IMR-90 (cell line): ENCODE results near the gene GPR158. TPM values are rescaled to one million over a fixed set of nuclear protein-coding genes. Genes with fewer than 3 reads are reported as not detected.

Source experiments
- ATAC-seq: fragments of 200-7000 bp; cut with Tn5 transposase; 2 replicates; pipeline ENCODE4 v1.9.1; 2020; ENCODE audit warnings: low read depth, mild to moderate bottlenecking, moderate library complexity
- BruUV-seq: library from RNA; stranded (reverse); fragments of 400-500 nt; replicated peaks from 2 replicates; lab custom pipeline; 2021; lab: Mats Ljungman, UMichigan
- CTCF ChIA-PET: fragments of 300-600 bp; formaldehyde crosslinking; extraction: SDS; loops from one replicate; lab custom pipeline; 2021; ENCODE audit warnings: antibody characterized with exemption; lab: Yijun Ruan, JAX
- POLR2A ChIA-PET: fragments of 300-600 bp; sonication (Branson Sonifier 250); formaldehyde crosslinking; loops from one replicate; lab custom pipeline; 2022; ENCODE audit warnings: antibody characterized with exemption; ENCODE audit not compliant: unreplicated experiment; lab: Charles Lee
- DNase-seq: peaks from one replicate; pipeline ENCODE4 v3.0.0; 2013
- H2AFZ ChIP-seq: replicated peaks from 2 replicates; pipeline ENCODE3; 2013; ENCODE audit warnings: low read length, mild to moderate bottlenecking; ENCODE audit not compliant: poor library complexity
- H2AK5ac ChIP-seq: 2 replicates; pipeline ENCODE4 v1.6.1; 2013; ENCODE audit warnings: low read depth, low read length, inconsistent platforms
- H2AK9ac ChIP-seq: replicated peaks from 2 replicates; pipeline ENCODE3; 2013; ENCODE audit warnings: mild to moderate bottlenecking, low read depth, low read length, moderate library complexity; ENCODE audit not compliant: poor library complexity
- H2BK120ac ChIP-seq: 2 replicates; pipeline ENCODE4 v1.6.1; 2013; ENCODE audit warnings: low read depth, low read length, inconsistent platforms
- H2BK15ac ChIP-seq: 3 replicates; pipeline ENCODE4 v1.6.1; 2013; ENCODE audit warnings: low read depth, low read length, inconsistent platforms
- H2BK20ac ChIP-seq: 2 replicates; pipeline ENCODE4 v1.6.1; 2013; ENCODE audit warnings: low read depth, mild to moderate bottlenecking, inconsistent platforms, low read length, moderate library complexity
- H2BK5ac ChIP-seq: 2 replicates; pipeline ENCODE4 v1.6.1; 2013; ENCODE audit warnings: mild to moderate bottlenecking, low read depth, low read length, inconsistent platforms; ENCODE audit not compliant: poor library complexity, severe bottlenecking
- H3K14ac ChIP-seq: replicated peaks from 2 replicates; pipeline ENCODE4 v1.6.1; 2013; ENCODE audit warnings: low read depth, low read length, inconsistent platforms
- H3K18ac ChIP-seq: 2 replicates; pipeline ENCODE4 v1.6.1; 2013; ENCODE audit warnings: low read depth, low read length, control low read depth
- H3K23ac ChIP-seq: 2 replicates; pipeline ENCODE4 v1.6.1; 2013; ENCODE audit warnings: low read depth, low read length, inconsistent platforms
- H3K27ac ChIP-seq: 2 replicates; pipeline ENCODE4 v1.5.1; 2013; ENCODE audit warnings: mild to moderate bottlenecking, control low read depth, low read length; ENCODE audit not compliant: insufficient read depth
- H3K27me3 ChIP-seq: 2 replicates; pipeline ENCODE4 v1.6.1; 2013; ENCODE audit warnings: low read length; ENCODE audit not compliant: control insufficient read depth, insufficient read depth
- H3K36me3 ChIP-seq: 2 replicates; pipeline ENCODE4 v1.6.1; 2013; ENCODE audit warnings: low read length, mixed read lengths; ENCODE audit not compliant: control insufficient read depth, insufficient read depth
- H3K4ac ChIP-seq: 2 replicates; pipeline ENCODE4 v1.6.1; 2013; ENCODE audit warnings: low read depth, low read length, inconsistent platforms
- H3K4me1 ChIP-seq: 2 replicates; pipeline ENCODE4 v1.6.1; 2013; ENCODE audit warnings: low read length, mixed read lengths; ENCODE audit not compliant: control insufficient read depth, insufficient read depth
- H3K4me2 ChIP-seq: 2 replicates; pipeline ENCODE4 v1.6.1; 2013; ENCODE audit warnings: low read depth, mild to moderate bottlenecking, control low read depth, low read length, moderate library complexity
- H3K4me3 ChIP-seq: 2 replicates; pipeline ENCODE4 v1.5.1; 2013; ENCODE audit warnings: low read depth, mild to moderate bottlenecking, control low read depth, low read length, moderate library complexity; ENCODE audit not compliant: insufficient read depth
- H3K56ac ChIP-seq: 2 replicates; pipeline ENCODE4 v1.6.1; 2013; ENCODE audit warnings: low read length, inconsistent platforms; ENCODE audit not compliant: insufficient read depth; ENCODE audit errors: extremely low read depth
- H3K79me1 ChIP-seq, 2 experiments: 2 replicates each; pipeline ENCODE4 v1.6.1; 2013; ENCODE audit warnings: low read length in 2 of 2, inconsistent platforms in 1 of 2, low read depth in 1 of 2
- H3K9ac ChIP-seq: 2 replicates; pipeline ENCODE4 v1.6.1; 2013; ENCODE audit warnings: low read depth, low read length, control low read depth
- H3K9me1 ChIP-seq: 2 replicates; pipeline ENCODE4 v1.6.1; 2013; ENCODE audit warnings: low read length, inconsistent platforms; ENCODE audit not compliant: insufficient read depth
- H3K9me3 ChIP-seq: 2 replicates; pipeline ENCODE4 v1.6.1; 2013; ENCODE audit warnings: low read length; ENCODE audit not compliant: control insufficient read depth, insufficient read depth
- H4K20me1 ChIP-seq: 2 replicates; pipeline ENCODE4 v1.6.1; 2013; ENCODE audit warnings: low read length, inconsistent platforms; ENCODE audit not compliant: insufficient read depth
- H4K5ac ChIP-seq: 2 replicates; pipeline ENCODE4 v1.6.1; 2013; ENCODE audit warnings: mild to moderate bottlenecking, low read depth, low read length, control low read depth
- H4K8ac ChIP-seq, 2 experiments: 2 replicates each; pipeline ENCODE4 v1.6.1; 2013; ENCODE audit warnings: low read depth in 2 of 2, low read length in 2 of 2, control low read depth in 1 of 2, inconsistent platforms in 1 of 2
- H4K91ac ChIP-seq: 2 replicates; pipeline ENCODE4 v1.6.1; 2013; ENCODE audit warnings: low read depth, low read length, inconsistent platforms; ENCODE audit not compliant: insufficient read depth
- BHLHE40 ChIP-seq: fragments of 150-350 bp; IDR thresholded peaks from 2 replicates; pipeline ENCODE4 v1.6.1; 2016; ENCODE audit warnings: mild to moderate bottlenecking, low read depth, low read length
- CEBPB ChIP-seq: IDR thresholded peaks from 2 replicates; pipeline ENCODE4 v1.6.1; 2012; ENCODE audit warnings: low read depth, low read length, improper control_type of control experiment
- CHD1 ChIP-seq: IDR thresholded peaks from 2 replicates; pipeline ENCODE4 v1.6.1; 2012; ENCODE audit warnings: low read depth, low read length, improper control_type of control experiment
- ELK1 ChIP-seq: fragments of 150-350 bp; IDR thresholded peaks from 2 replicates; pipeline ENCODE4 v1.6.1; 2016; ENCODE audit warnings: low read depth, mild to moderate bottlenecking, low read length, moderate library complexity, borderline replicate concordance
- FOS ChIP-seq: fragments of 150-350 bp; IDR thresholded peaks from 2 replicates; pipeline ENCODE4 v1.6.1; 2016; ENCODE audit warnings: low read depth, low read length
- MAFK ChIP-seq: IDR thresholded peaks from 2 replicates; pipeline ENCODE4 v1.6.1; 2012; ENCODE audit warnings: low read depth, low read length, improper control_type of control experiment
- MAZ ChIP-seq: IDR thresholded peaks from 2 replicates; pipeline ENCODE4 v1.6.1; 2012; ENCODE audit warnings: low read depth, mild to moderate bottlenecking, low read length, improper control_type of control experiment, moderate library complexity, borderline replicate concordance
- MXI1 ChIP-seq: IDR thresholded peaks from 2 replicates; pipeline ENCODE4 v1.6.1; 2012; ENCODE audit warnings: low read depth, mild to moderate bottlenecking, low read length, moderate library complexity, borderline replicate concordance
- NFE2L2 ChIP-seq: fragments of 150-350 bp; IDR thresholded peaks from 2 replicates; pipeline ENCODE4 v1.6.1; 2016; ENCODE audit warnings: low read depth, mild to moderate bottlenecking, low read length
- POLR2A ChIP-seq: IDR thresholded peaks from 2 replicates; pipeline ENCODE4 v1.6.1; 2012; ENCODE audit warnings: mild to moderate bottlenecking, low read depth, low read length
- RAD21 ChIP-seq: IDR thresholded peaks from 2 replicates; pipeline ENCODE4 v1.6.1; 2012; ENCODE audit warnings: low read length, improper control_type of control experiment
- RCOR1 ChIP-seq: IDR thresholded peaks from 2 replicates; pipeline ENCODE4 v1.6.1; 2012; ENCODE audit warnings: mild to moderate bottlenecking, low read length, improper control_type of control experiment; ENCODE audit not compliant: insufficient replicate concordance
- RFX5 ChIP-seq: IDR thresholded peaks from 2 replicates; pipeline ENCODE4 v1.8.0; 2012; ENCODE audit warnings: low read depth, mild to moderate bottlenecking, low read length, moderate library complexity
- SMC3 ChIP-seq: fragments of 150-350 bp; IDR thresholded peaks from 2 replicates; pipeline ENCODE4 v1.6.1; 2016; ENCODE audit warnings: low read depth, mild to moderate bottlenecking, antibody characterized with exemption, low read length, moderate library complexity
- WGBS, 2 experiments: methylation state at CpG; one replicate each; pipeline versions ENCODE4 v1.1.5 to v1.1.7; 2013; ENCODE audit warnings: missing lambda C conversion rate in 2 of 2; ENCODE audit not compliant: insufficient read length in 1 of 2; ENCODE audit errors: extremely low coverage in 2 of 2; 5-methylcytosine and 5-hydroxymethylcytosine counted together
- dilution Hi-C: fragments of 300-500 bp; cut with HindIII; formaldehyde crosslinking; loops from one replicate; pipeline ENCODE4 v1.14.3; 2018; ENCODE audit warnings: low sequenced_read_pairs; ENCODE audit not compliant: unreplicated experiment
- in situ Hi-C: fragments of 300-500 bp; cut with MboI; formaldehyde crosslinking; loops from 3 replicates; pipeline ENCODE4 v1.14.3; 2019; ENCODE audit warnings: low sequenced_read_pairs, inconsistent platforms, mixed read lengths
- intact Hi-C: fragments of 100-400 bp; cut with micrococcal nuclease; formaldehyde crosslinking; loops from 2 replicates; pipeline ENCODE4 v1.10.0; 2022
- polyA plus RNA-seq, 3 experiments: library from polyadenylated mRNA; depleted of rRNA; stranded (reverse); fragments of >200 nt; gene quantifications; 2 replicates each; pipeline ENCODE4 v1.2.3, GENCODE V29; 2012; ENCODE audit warnings: low replicate concordance in 1 of 3
- total RNA-seq: library from RNA; depleted of rRNA; stranded (reverse); fragments of >200 nt; gene quantifications from 2 replicates; pipeline ENCODE4 v1.2.3, GENCODE V29; 2012
- TF ChIP-seq, protein P1 (sequence below): conservative IDR thresholded peaks from 2 replicates; pipeline ENCODE4 v1.5.1; 2012; ENCODE audit warnings: mild to moderate bottlenecking, low read depth, low read length, improper control_type of control experiment
- TF ChIP-seq, protein P2 (sequence below): fragments of 150-350 bp; IDR thresholded peaks from 2 replicates; pipeline ENCODE4 v1.6.1; 2017; ENCODE audit warnings: mild to moderate bottlenecking, antibody characterized with exemption, low read length, low read depth

Gene GPR158
- total and polyA plus RNA-seq, 2 of the 4 experiments (the other 2 are of a cell fraction): not detected

DNA sequence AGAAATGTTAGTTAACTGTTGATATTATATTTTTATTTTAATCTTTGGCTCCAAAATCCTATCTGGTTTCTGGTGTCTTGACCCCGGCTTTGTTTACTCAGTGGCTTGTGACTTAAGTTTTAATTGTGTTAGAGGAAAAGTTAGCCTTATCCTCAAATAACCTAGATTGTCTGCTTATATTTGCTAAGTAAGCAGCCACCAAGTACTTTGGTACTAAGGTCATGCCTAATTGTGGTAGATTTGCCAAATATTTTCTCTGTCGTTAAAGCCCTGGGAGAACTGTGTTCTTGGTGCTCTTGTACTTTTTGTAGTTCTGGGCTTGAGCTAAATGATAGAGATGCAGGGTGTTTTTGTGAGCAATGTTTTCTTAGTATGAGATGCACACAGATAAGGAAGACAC, 34.8 kb downstream of the GPR158 start:
- Histone ChIP-seq H3K4me3 (no peak overlapping the region), H2BK120ac (no peak overlapping the region), H4K5ac (no peak overlapping the region), H2BK20ac (no peak overlapping the region), H3K4ac (no peak overlapping the region), H2BK5ac (no peak overlapping the region), H3K4me1 (no peaks in the 10 kb centered on the region), H3K27me3 (no peaks in the 10 kb centered on the region), H3K14ac (no peak overlapping the region), H4K8ac (no peak overlapping the region), H3K27ac (no peak overlapping the region), H3K36me3 (no peaks in the 10 kb centered on the region), H3K4me2 (no peak overlapping the region), H3K56ac (no peak overlapping the region), H2AK5ac (no peak overlapping the region), H2AK9ac (no peak overlapping the region), H4K20me1 (no peaks in the 10 kb centered on the region), H3K79me1 (no peaks in the 10 kb centered on the region), H3K18ac (no peak overlapping the region), H2BK15ac (no peak overlapping the region), H3K9me3 (peaks cover 2% of the 10 kb centered on the region; the same call in 1 of the 2 replicates), H3K9me1 (no peaks in the 10 kb centered on the region), H3K23ac (no peak overlapping the region), H3K9ac (no peak overlapping the region), H2AFZ (no peak overlapping the region), H4K91ac (no peak overlapping the region)
- dilution Hi-C loops (no loop called here), in situ Hi-C loops (no loop called here), intact Hi-C loops (no loop called here)
- ATAC-seq: no peak
- no TSS peak for BruUV-seq
- ChIA-PET CTCF (no interaction called here), POLR2A (no interaction called here)
- no peak for DNase-seq
- TF ChIP-seq, protein P1, sequence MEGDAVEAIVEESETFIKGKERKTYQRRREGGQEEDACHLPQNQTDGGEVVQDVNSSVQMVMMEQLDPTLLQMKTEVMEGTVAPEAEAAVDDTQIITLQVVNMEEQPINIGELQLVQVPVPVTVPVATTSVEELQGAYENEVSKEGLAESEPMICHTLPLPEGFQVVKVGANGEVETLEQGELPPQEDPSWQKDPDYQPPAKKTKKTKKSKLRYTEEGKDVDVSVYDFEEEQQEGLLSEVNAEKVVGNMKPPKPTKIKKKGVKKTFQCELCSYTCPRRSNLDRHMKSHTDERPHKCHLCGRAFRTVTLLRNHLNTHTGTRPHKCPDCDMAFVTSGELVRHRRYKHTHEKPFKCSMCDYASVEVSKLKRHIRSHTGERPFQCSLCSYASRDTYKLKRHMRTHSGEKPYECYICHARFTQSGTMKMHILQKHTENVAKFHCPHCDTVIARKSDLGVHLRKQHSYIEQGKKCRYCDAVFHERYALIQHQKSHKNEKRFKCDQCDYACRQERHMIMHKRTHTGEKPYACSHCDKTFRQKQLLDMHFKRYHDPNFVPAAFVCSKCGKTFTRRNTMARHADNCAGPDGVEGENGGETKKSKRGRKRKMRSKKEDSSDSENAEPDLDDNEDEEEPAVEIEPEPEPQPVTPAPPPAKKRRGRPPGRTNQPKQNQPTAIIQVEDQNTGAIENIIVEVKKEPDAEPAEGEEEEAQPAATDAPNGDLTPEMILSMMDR: no peak
- TF ChIP-seq SMC3: no peak
- TF ChIP-seq RFX5: no peak
- no peak for TF ChIP-seq MAFK
- no peak for TF ChIP-seq NFE2L2
- no peak for TF ChIP-seq BHLHE40
- TF ChIP-seq CHD1: no peak
- TF ChIP-seq, protein P2, sequence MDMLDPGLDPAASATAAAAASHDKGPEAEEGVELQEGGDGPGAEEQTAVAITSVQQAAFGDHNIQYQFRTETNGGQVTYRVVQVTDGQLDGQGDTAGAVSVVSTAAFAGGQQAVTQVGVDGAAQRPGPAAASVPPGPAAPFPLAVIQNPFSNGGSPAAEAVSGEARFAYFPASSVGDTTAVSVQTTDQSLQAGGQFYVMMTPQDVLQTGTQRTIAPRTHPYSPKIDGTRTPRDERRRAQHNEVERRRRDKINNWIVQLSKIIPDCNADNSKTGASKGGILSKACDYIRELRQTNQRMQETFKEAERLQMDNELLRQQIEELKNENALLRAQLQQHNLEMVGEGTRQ: no peak
- no peak for TF ChIP-seq CEBPB
- no peak for TF ChIP-seq POLR2A
- TF ChIP-seq MAZ: no peak
- no peak for TF ChIP-seq ELK1
- no peak for TF ChIP-seq MXI1
- no peak for TF ChIP-seq RCOR1
- no peak for TF ChIP-seq RAD21
- no peak for TF ChIP-seq FOS
- no CpG with 5 or more reads among the region's 2 CpGs for WGBS, 2 experiments
